H1 (cell line): ENCODE data around the gene PPP1R12B. TPM values are rescaled to one million over a fixed set of nuclear protein-coding genes. Genes with fewer than 3 reads are reported as not detected.
"Not testable (repeated sequence)": the region's sequence is repeated elsewhere in the genome, so short reads cannot be mapped to it uniquely, and the experiment has no call there.

ENCODE experiments used
- CTCF ChIA-PET: fragments of 300-600 bp; sonication (Branson Sonifier 250); formaldehyde crosslinking; loops from one replicate; lab custom pipeline; 2021; ENCODE audit not compliant: partially characterized antibody; lab: Charles Lee
- POLR2A ChIA-PET: fragments of 300-600 bp; sonication (Branson Sonifier 250); formaldehyde crosslinking; loops from one replicate; lab custom pipeline; 2021; ENCODE audit warnings: inconsistent platforms; ENCODE audit not compliant: partially characterized antibody; lab: Charles Lee
- DNase-seq, 2 experiments: peaks; one replicate each; pipeline versions ENCODE4 v3.0.0 to v3.0.0-alpha.2; 2010 to 2022; ENCODE audit warnings: low spot score in 2 of 2, low read depth in 1 of 2, mixed read lengths in 1 of 2
- FAIRE-seq: peaks from 2 replicates; lab custom pipeline; 2011; peaks lifted over from hg19 to GRCh38; lab: Jason Lieb, UNC
- H2AFZ ChIP-seq: 2 replicates; pipeline ENCODE4 v1.8.1; 2012; ENCODE audit warnings: low read length, inconsistent platforms
- H2AK5ac ChIP-seq: 2 replicates; pipeline ENCODE4 v1.6.1; 2013; ENCODE audit warnings: low read depth, low read length
- H2BK120ac ChIP-seq: replicated peaks from 2 replicates; pipeline ENCODE3; 2013; ENCODE audit warnings: low read depth, low read length, inconsistent platforms
- H2BK12ac ChIP-seq: 2 replicates; pipeline ENCODE4 v1.6.1; 2013; ENCODE audit warnings: low read depth, low read length
- H2BK15ac ChIP-seq: 2 replicates; pipeline ENCODE4 v1.6.1; 2013; ENCODE audit warnings: low read length
- H2BK20ac ChIP-seq: 2 replicates; pipeline ENCODE4 v1.6.1; 2013; ENCODE audit warnings: low read length
- H2BK5ac ChIP-seq: 2 replicates; pipeline ENCODE4 v1.6.1; 2013; ENCODE audit warnings: low read depth, low read length
- H3K14ac ChIP-seq: 2 replicates; pipeline ENCODE4 v1.6.1; 2013; ENCODE audit warnings: inconsistent platforms; ENCODE audit not compliant: insufficient read length
- H3K18ac ChIP-seq: 2 replicates; pipeline ENCODE4 v1.6.1; 2013; ENCODE audit warnings: low read length; ENCODE audit errors: extremely low read depth
- H3K23ac ChIP-seq: 2 replicates; pipeline ENCODE4 v1.6.1; 2013; ENCODE audit warnings: inconsistent platforms; ENCODE audit not compliant: insufficient read length
- H3K23me2 ChIP-seq: 2 replicates; pipeline ENCODE4 v1.6.1; 2013; ENCODE audit warnings: low read depth, low read length
- H3K27ac ChIP-seq: 2 replicates; pipeline ENCODE4 v1.6.1; 2011; ENCODE audit warnings: low read depth, low read length, inconsistent platforms
- H3K27me3 ChIP-seq, 4 experiments: replicated peaks in 1 of 4; 1 replicate in 1 of 4; 2 replicates in 3 of 4; pipeline versions ENCODE4 v1.6.1 to v1.8.1; 2011 to 2013; ENCODE audit warnings: low read length in 3 of 4, mild to moderate bottlenecking in 3 of 4, inconsistent platforms in 2 of 4, mixed read lengths in 2 of 4, moderate library complexity in 1 of 4; ENCODE audit not compliant: control insufficient read depth in 3 of 4, insufficient read depth in 3 of 4; ENCODE audit errors: extremely low read depth in 1 of 4
- H3K36me3 ChIP-seq, 4 experiments: 2 replicates each; pipeline versions ENCODE4 v1.6.1 to v1.8.1; 2011 to 2013; ENCODE audit warnings: mild to moderate bottlenecking in 4 of 4, low read length in 3 of 4, moderate library complexity in 2 of 4, control low read depth in 1 of 4, inconsistent platforms in 1 of 4; ENCODE audit not compliant: insufficient read depth in 4 of 4, control insufficient read depth in 2 of 4
- H3K4ac ChIP-seq: replicated peaks from 2 replicates; pipeline ENCODE3; 2013; ENCODE audit warnings: low read length, low read depth, mixed read lengths, inconsistent platforms; ENCODE audit not compliant: insufficient read length
- H3K4me1 ChIP-seq, 4 experiments: replicated peaks in 1 of 4; 1 replicate in 1 of 4; 2 replicates in 3 of 4; pipeline versions ENCODE4 v1.6.1 to v1.8.1; 2011 to 2013; ENCODE audit warnings: low read length in 3 of 4, inconsistent platforms in 2 of 4, mixed read lengths in 1 of 4; ENCODE audit not compliant: insufficient read depth in 4 of 4, control insufficient read depth in 3 of 4
- H3K4me2 ChIP-seq, 2 experiments: 2 replicates each; pipeline versions ENCODE4 v1.6.1 to v1.8.1; 2011 to 2013; ENCODE audit warnings: low read depth in 2 of 2, low read length in 2 of 2, control low read depth in 1 of 2, inconsistent platforms in 1 of 2, mild to moderate bottlenecking in 1 of 2; ENCODE audit not compliant: insufficient read depth in 1 of 2
- H3K4me3 ChIP-seq, 4 experiments: fragments of 200-600, 300-600 bp in 1 of 4; sonication (generic), shearing (Covaris generic), sonication (Bioruptor Twin) in 1 of 4; 2 replicates each; pipeline versions ENCODE4 v1.5.1 to v1.8.1; 2011 to 2016; ENCODE audit warnings: low read length in 4 of 4, low read depth in 3 of 4, control low read depth in 2 of 4, inconsistent platforms in 2 of 4, mild to moderate bottlenecking in 2 of 4, mixed read lengths in 1 of 4, moderate library complexity in 1 of 4; ENCODE audit not compliant: insufficient read depth in 2 of 4; ENCODE audit errors: extremely low read depth in 1 of 4
- H3K56ac ChIP-seq: replicated peaks from 2 replicates; pipeline ENCODE3; 2013; ENCODE audit warnings: low read depth, mild to moderate bottlenecking, mixed read lengths, low read length, inconsistent platforms; ENCODE audit not compliant: insufficient read length
- H3K79me1 ChIP-seq: 2 replicates; pipeline ENCODE4 v1.6.1; 2013; ENCODE audit warnings: low read depth, low read length, control low read depth
- H3K79me2 ChIP-seq, 2 experiments: 2 replicates each; pipeline versions ENCODE4 v1.6.1 to v1.8.1; 2012 to 2013; ENCODE audit warnings: low read length in 2 of 2, mild to moderate bottlenecking in 2 of 2, inconsistent platforms in 1 of 2; ENCODE audit not compliant: insufficient read depth in 2 of 2, control insufficient read depth in 1 of 2
- H3K9ac ChIP-seq, 4 experiments: replicated peaks in 1 of 4; 1 replicate in 1 of 4; 2 replicates in 3 of 4; pipeline versions ENCODE4 v1.6.1 to v1.8.1; 2011 to 2013; ENCODE audit warnings: low read depth in 3 of 4, low read length in 3 of 4, control low read depth in 2 of 4, mild to moderate bottlenecking in 2 of 4, moderate library complexity in 2 of 4, inconsistent platforms in 1 of 4; ENCODE audit errors: extremely low read depth in 1 of 4
- H3K9me3 ChIP-seq, 2 experiments: 2 replicates each; pipeline versions ENCODE4 v1.6.1 to v1.8.1; 2012 to 2013; ENCODE audit warnings: mild to moderate bottlenecking in 2 of 2, moderate library complexity in 2 of 2, control low read depth in 1 of 2, inconsistent platforms in 1 of 2, low read depth in 1 of 2, low read length in 1 of 2, mixed read lengths in 1 of 2; ENCODE audit not compliant: insufficient read depth in 2 of 2
- H4K20me1 ChIP-seq, 2 experiments: replicated peaks in 1 of 2; 2 replicates each; pipeline versions ENCODE3 to v1.8.1; 2011 to 2013; ENCODE audit warnings: inconsistent platforms in 2 of 2, low read length in 2 of 2, mild to moderate bottlenecking in 1 of 2; ENCODE audit not compliant: insufficient read depth in 2 of 2, control insufficient read depth in 1 of 2
- H4K5ac ChIP-seq: 2 replicates; pipeline ENCODE4 v1.6.1; 2013; ENCODE audit warnings: low read length, low read depth, mixed read lengths, inconsistent platforms; ENCODE audit not compliant: insufficient read length
- H4K8ac ChIP-seq: 2 replicates; pipeline ENCODE4 v1.8.0; 2013; ENCODE audit warnings: mild to moderate bottlenecking, moderate library complexity, low read length, inconsistent platforms; ENCODE audit not compliant: insufficient read depth; ENCODE audit errors: extremely low read depth
- H4K91ac ChIP-seq: replicated peaks from 2 replicates; pipeline ENCODE3; 2013; ENCODE audit warnings: low read length, mixed read lengths, inconsistent platforms; ENCODE audit not compliant: insufficient read length
- WGBS, 2 experiments: shearing (Covaris generic) in 1 of 2; methylation state at CpG; one replicate each; pipeline versions ENCODE4 v1.1.6 to v1.1.7; 2013 to 2015; ENCODE audit warnings: low lambda C conversion rate in 2 of 2, mixed read lengths in 2 of 2, inconsistent platforms in 1 of 2, low coverage in 1 of 2, missing lambda C conversion rate in 1 of 2; ENCODE audit not compliant: insufficient replicate concordance in 2 of 2, insufficient coverage in 1 of 2, insufficient read length in 1 of 2; ENCODE audit errors: extremely low coverage in 1 of 2, missing lambda C conversion rate in 1 of 2; 5-methylcytosine and 5-hydroxymethylcytosine counted together
- polyA plus RNA-seq, 7 experiments: library from polyadenylated mRNA; depleted of rRNA in 3 of 7; stranded (reverse) in 5 of 7; unstranded in 2 of 7; fragments of >200 nt in 5 of 7; fragments of 200-250 nt in 2 of 7; gene quantifications; 1 replicate in 5 of 7; 2 replicates in 1 of 7; 4 replicates in 1 of 7; pipeline versions ENCODE4 v1.2.1 to v1.2.3, GENCODE V29; 2011 to 2013; ENCODE audit warnings: missing spikeins in 2 of 7, mixed read lengths in 2 of 7
- total RNA-seq: library from RNA; stranded (reverse); fragmentation: NEBNext Ultra II Directional; extraction: Animal tissue kit (Norgen Biotek cat#: 25700); gene quantifications from 2 replicates; pipeline ENCODE4 v1.2.1, GENCODE V29; 2021

Gene PPP1R12B
- total and polyA plus RNA-seq, 2 of the 8 experiments (the other 6 are each of a cell fraction or from before 2014, with no cell fraction given): 7.9 to 18.7 TPM

DNA sequence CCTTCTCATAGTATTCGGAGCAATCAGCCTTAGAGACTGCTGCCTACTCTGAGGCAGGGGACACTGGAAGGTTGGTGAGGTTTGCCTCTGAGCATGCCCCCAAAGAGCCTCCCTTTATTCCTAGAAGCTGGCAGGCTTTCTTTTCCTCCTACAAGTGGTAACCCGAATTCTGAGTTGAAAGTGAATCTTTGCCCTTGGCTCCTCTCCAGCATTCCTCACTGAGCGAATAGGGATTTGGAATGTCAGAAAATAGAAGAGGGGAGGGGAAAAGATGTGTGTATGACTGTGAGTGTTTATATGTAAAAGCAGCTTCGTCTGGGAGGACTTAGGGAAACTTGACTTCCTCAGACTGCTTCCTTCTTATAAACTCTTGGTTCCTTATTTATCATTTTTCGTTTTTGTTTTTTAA lies 190.7 kb downstream of the PPP1R12B start:
- H4K91ac ChIP-seq, H3K27me3 ChIP-seq, H2AFZ ChIP-seq, H4K20me1 ChIP-seq, H3K79me1 ChIP-seq, H3K4ac ChIP-seq, FAIRE-seq, H2BK12ac ChIP-seq, H2BK20ac ChIP-seq, H3K27ac ChIP-seq, POLR2A ChIA-PET, H4K5ac ChIP-seq, H3K4me3 ChIP-seq, H2BK5ac ChIP-seq, H3K4me2 ChIP-seq, H3K23me2 ChIP-seq, H3K14ac ChIP-seq, H3K36me3 ChIP-seq, H2AK5ac ChIP-seq, H4K8ac ChIP-seq, H2BK15ac ChIP-seq, H3K79me2 ChIP-seq, H3K56ac ChIP-seq, H3K23ac ChIP-seq, H2BK120ac ChIP-seq, H3K18ac ChIP-seq, H3K9me3 ChIP-seq, H3K4me1 ChIP-seq, DNase-seq: not testable (repeated sequence)
- peak overlapping the region in 1 of 4 experiments; percentile 37; a peak in 1 of 7 replicates for H3K9ac ChIP-seq
- WGBS, 2 experiments: 46% methylated on average over 5 of the region's 5 CpGs; no CpG with 5 or more reads in 1 of the 2 experiments
- CTCF ChIA-PET: interaction anchor here (1.0 to 1.4 kb wide), 4 partner anchors 22 to 61 kb away, joined by 3 to 6 read pairs (median 4); no protein-coding TSS in a partner anchor

DNA sequence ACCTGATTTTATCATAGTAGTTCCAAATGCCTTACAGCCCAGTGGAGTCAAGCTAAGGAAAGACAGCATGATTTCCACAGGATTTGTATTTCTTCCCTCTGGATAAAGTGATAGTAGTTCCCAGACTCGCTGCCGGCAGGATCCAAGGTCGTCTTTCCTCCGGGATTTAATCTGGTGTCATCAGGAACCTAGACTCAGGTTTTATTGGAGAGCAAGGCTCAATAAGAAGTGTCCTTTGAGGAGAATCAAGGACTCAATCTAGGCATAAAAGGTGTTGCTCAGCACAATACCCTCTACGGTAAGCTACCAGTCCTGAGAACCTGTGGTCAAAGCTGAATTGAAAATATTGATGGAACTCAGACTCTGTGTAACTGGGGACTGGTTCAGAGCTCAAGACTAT lies 191.1 kb downstream of the PPP1R12B start:
- CTCF ChIA-PET: interaction anchor here (1.0 to 2.2 kb wide), 6 partner anchors 22 to 60 kb away, joined by 3 to 10 read pairs (median 4); no protein-coding TSS in a partner anchor
- H3K79me2 ChIP-seq, H3K27ac ChIP-seq, H2AK5ac ChIP-seq, H2BK12ac ChIP-seq, H4K20me1 ChIP-seq, H3K4me3 ChIP-seq, FAIRE-seq, H3K14ac ChIP-seq, H3K4me2 ChIP-seq, H2BK5ac ChIP-seq, H2AFZ ChIP-seq, H3K9me3 ChIP-seq, DNase-seq, H4K5ac ChIP-seq, POLR2A ChIA-PET, H3K9ac ChIP-seq, H3K36me3 ChIP-seq, H3K27me3 ChIP-seq, H3K18ac ChIP-seq, H3K56ac ChIP-seq, H3K23ac ChIP-seq, H4K91ac ChIP-seq, H2BK20ac ChIP-seq, H2BK120ac ChIP-seq, H4K8ac ChIP-seq, H3K4ac ChIP-seq, H2BK15ac ChIP-seq, H3K79me1 ChIP-seq, H3K23me2 ChIP-seq, H3K4me1 ChIP-seq: not testable (repeated sequence)
- 80% methylated on average over 5 of the region's 5 CpGs; no CpG with 5 or more reads in 1 of the 2 experiments for WGBS, 2 experiments
